Vagina (tissue), 2 donors: Measurements from ENCODE around the gene ANKRD7. TPM values are rescaled to one million over a fixed set of nuclear protein-coding genes. Genes with fewer than 3 reads are reported as not detected.

Source experiments
- DNase-seq, 2 donors: peaks; one replicate each; pipeline ENCODE4 v3.0.0-alpha.2; 2017; ENCODE audit errors: extremely low spot score in 2 of 2
- H3K27ac ChIP-seq: fragments of 200-600 bp; sonication (generic); one replicate; pipeline ENCODE4 v1.5.1; 2019
- H3K27me3 ChIP-seq: fragments of 200-600 bp; sonication (generic); one replicate; pipeline ENCODE4 v1.5.1; 2019
- H3K36me3 ChIP-seq, 2 donors: fragments of 200-600 bp; sonication (generic); one replicate each; pipeline ENCODE4 v1.5.1; 2017 to 2019
- H3K4me1 ChIP-seq: fragments of 200-600 bp; sonication (generic); one replicate; pipeline ENCODE4 v1.5.1; 2019
- H3K4me3 ChIP-seq, 2 donors: fragments of 200-600 bp; sonication (generic); 1 replicate in 1 of 2; 2 replicates in 1 of 2; pipeline ENCODE4 v1.5.1; 2016 to 2019
- H3K9me3 ChIP-seq: fragments of 200-600 bp; sonication (generic); one replicate; pipeline ENCODE4 v1.5.1; 2019
- CTCF ChIP-seq, 3 experiments: fragments of 450-650 bp in 2 of 3; fragments of 200-600 bp in 1 of 3; sonication (generic) in 1 of 3; IDR thresholded peaks; one replicate each; pipeline ENCODE4 v1.5.1; 2017 to 2019; ENCODE audit warnings: antibody characterized with exemption in 3 of 3, mild to moderate bottlenecking in 2 of 3, moderate library complexity in 2 of 3
- POLR2A ChIP-seq, 2 donors: fragments of 450-650 bp; IDR thresholded peaks; one replicate each; pipeline ENCODE4 v1.6.1; 2017; ENCODE audit warnings: antibody characterized with exemption in 2 of 2, mild to moderate bottlenecking in 2 of 2, moderate library complexity in 2 of 2
- POLR2AphosphoS5 ChIP-seq, 2 donors: sonication (generic); formaldehyde crosslinking; IDR thresholded peaks; one replicate each; pipeline ENCODE4 v1.9.0; 2017; ENCODE audit warnings: antibody characterized with exemption in 2 of 2, mild to moderate bottlenecking in 2 of 2, low read depth in 1 of 2; ENCODE audit not compliant: insufficient read depth in 1 of 2
- intact Hi-C: fragments of 100-400 bp; cut with DNase I; formaldehyde crosslinking; loops from one replicate; pipeline ENCODE4 v1.15.1; 2023
- total RNA-seq: library from RNA; depleted of rRNA; stranded (reverse); fragments of >200 nt; gene quantifications from one replicate; pipeline ENCODE4 v1.2.3, GENCODE V29; 2016

Gene ANKRD7
- total RNA-seq, 1 donor from 2014 or later: 1.5 TPM

GRCh38 chr7:118194571-118194970 is 29.9 kb upstream of the ANKRD7 start:
- DNase-seq: no peak
- no peaks in the 10 kb centered on the region for H3K4me1 ChIP-seq
- no peaks in the 10 kb centered on the region for H3K9me3 ChIP-seq
- peaks cover 0 to 15% of the 10 kb centered on the region in 2 donors for H3K36me3 ChIP-seq
- H3K27me3 ChIP-seq: no peaks in the 10 kb centered on the region
- intact Hi-C loops: no loop called here
- TF ChIP-seq POLR2AphosphoS5 (IDR thresholded peaks at IDR 0.05; ENCODE audit: insufficient read depth in 1 of 2, low read depth in 1 of 2) (no peak), POLR2A (IDR thresholded peaks at IDR 0.05) (no peak), CTCF (IDR thresholded peaks at IDR 0.05) (no peak)
- no peak overlapping the region for H3K27ac ChIP-seq
- H3K4me3 ChIP-seq: no peak overlapping the region

DNA sequence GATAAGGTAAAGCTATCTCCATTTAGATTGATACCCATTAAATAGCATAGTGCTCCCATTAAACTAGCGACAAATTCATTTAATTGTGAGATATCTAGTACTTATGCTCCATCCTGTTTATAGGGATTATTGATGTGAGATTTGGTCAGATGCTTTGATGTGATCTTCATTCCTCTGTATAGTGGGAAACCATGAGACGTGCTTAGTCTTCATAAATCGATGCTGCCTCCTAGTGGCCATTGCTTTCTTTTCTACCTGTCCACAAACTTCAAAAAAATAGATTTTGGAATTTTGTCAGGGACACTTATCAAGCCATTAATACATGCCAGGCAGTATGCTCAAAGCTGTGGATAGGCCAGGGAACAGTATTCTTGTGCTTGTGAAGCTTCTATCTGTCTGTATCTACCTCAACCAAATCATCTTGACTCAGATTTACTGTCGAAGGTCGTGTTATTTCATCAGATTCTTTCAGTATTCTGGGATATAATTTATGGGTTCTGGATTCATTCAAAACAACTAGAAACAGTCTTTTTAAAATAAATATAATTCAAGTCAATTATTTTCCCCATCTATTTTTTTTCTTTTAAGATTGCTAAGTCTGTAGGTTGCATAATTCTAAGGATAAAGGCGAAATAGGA is 28.5 kb upstream of the ANKRD7 start:
- intact Hi-C loops: no loop called here
- Histone ChIP-seq H3K4me1 (no peaks in the 10 kb centered on the region), H3K4me3 (no peak overlapping the region), H3K27me3 (no peaks in the 10 kb centered on the region), H3K27ac (no peak overlapping the region), H3K9me3 (no peaks in the 10 kb centered on the region), H3K36me3 (peaks cover 0 to 4% of the 10 kb centered on the region in 2 donors)
- TF ChIP-seq POLR2AphosphoS5 (IDR thresholded peaks at IDR 0.05; ENCODE audit: insufficient read depth in 1 of 2, low read depth in 1 of 2) (no peak), POLR2A (IDR thresholded peaks at IDR 0.05) (no peak), CTCF (IDR thresholded peaks at IDR 0.05) (peak in 2 of 3 experiments; percentile 38 to 48)
- no peak for DNase-seq

- DNase-seq: no peak
- H3K27ac ChIP-seq: no peak overlapping the region
- no peak for TF ChIP-seq POLR2AphosphoS5 (IDR thresholded peaks at IDR 0.05; ENCODE audit: insufficient read depth in 1 of 2, low read depth in 1 of 2)
- TF ChIP-seq CTCF (IDR thresholded peaks at IDR 0.05): no peak
- TF ChIP-seq POLR2A (IDR thresholded peaks at IDR 0.05): no peak
- H3K36me3 ChIP-seq: no peaks in the 10 kb centered on the region
- no peaks in the 10 kb centered on the region for H3K9me3 ChIP-seq
- no peak overlapping the region for H3K4me3 ChIP-seq
- H3K4me1 ChIP-seq: no peaks in the 10 kb centered on the region
- no peaks in the 10 kb centered on the region for H3K27me3 ChIP-seq
- intact Hi-C loops: no loop called here
These were observed 22.4 kb upstream of the ANKRD7 start for GRCh38 chr7:118202061-118202460.

DNA sequence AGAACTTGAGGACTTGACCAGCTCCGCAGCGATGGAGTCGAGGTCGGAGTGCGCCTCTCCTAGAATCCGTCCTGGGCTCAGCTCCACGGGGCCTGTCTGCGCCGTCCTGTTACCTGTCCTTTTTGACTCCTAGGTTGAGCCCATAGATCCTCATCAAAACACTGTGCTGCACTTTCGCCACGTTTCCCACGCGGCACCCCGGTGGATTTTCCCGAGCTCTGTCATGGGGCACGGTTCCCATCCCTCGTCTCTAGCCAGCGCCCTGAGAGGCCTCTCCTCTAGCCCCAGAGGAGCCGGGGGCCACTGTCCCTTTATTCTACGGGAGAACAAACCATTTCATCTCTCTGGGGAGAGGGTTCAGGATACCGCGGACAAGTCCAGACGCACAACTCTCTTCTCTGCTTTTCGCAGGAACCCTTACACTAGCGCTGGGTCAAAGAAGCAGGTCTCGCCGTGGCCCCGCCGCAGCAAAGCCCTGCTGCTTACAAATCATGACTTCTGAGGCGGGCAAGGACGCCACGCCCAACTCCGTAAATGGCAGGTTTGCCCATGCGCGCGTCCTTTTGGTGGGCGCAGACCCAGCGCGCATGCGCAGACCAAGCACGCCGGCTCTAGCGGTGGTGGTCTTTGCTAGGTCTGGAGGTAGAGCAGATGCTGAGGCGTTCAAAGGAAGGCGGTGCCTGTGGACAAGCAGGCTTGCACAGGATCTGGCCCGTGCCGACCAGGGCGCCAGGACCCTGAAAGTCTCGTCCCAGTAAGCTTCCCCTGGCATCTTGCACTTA is 10.3 kb upstream of the ANKRD7 start:
- intact Hi-C loops: no loop called here
- H3K27ac ChIP-seq: peak overlapping the region; percentile 23
- H3K36me3 ChIP-seq: no peaks in the 10 kb centered on the region
- TF ChIP-seq POLR2AphosphoS5 (IDR thresholded peaks at IDR 0.05; ENCODE audit: insufficient read depth in 1 of 2, low read depth in 1 of 2) (peak in 1 of 2 donors; percentile 43), CTCF (IDR thresholded peaks at IDR 0.05) (no peak), POLR2A (IDR thresholded peaks at IDR 0.05) (no peak)
- peaks cover 14% of the 10 kb centered on the region for H3K4me1 ChIP-seq
- peak overlapping the region; percentile 51 to 58 for H3K4me3 ChIP-seq
- no peaks in the 10 kb centered on the region for H3K9me3 ChIP-seq
- no peaks in the 10 kb centered on the region for H3K27me3 ChIP-seq
- no peak for DNase-seq

- H3K9me3 ChIP-seq: no peaks in the 10 kb centered on the region
- TF ChIP-seq POLR2A (IDR thresholded peaks at IDR 0.05) (no peak), CTCF (IDR thresholded peaks at IDR 0.05) (no peak), POLR2AphosphoS5 (IDR thresholded peaks at IDR 0.05; ENCODE audit: insufficient read depth in 1 of 2, low read depth in 1 of 2) (no peak)
- no peaks in the 10 kb centered on the region for H3K36me3 ChIP-seq
- peaks cover 14% of the 10 kb centered on the region for H3K4me1 ChIP-seq
- H3K27ac ChIP-seq: peak overlapping the region; percentile 12
- no peaks in the 10 kb centered on the region for H3K27me3 ChIP-seq
- intact Hi-C loops: no loop called here
- DNase-seq: no peak
- peak overlapping the region; percentile 51 to 58 for H3K4me3 ChIP-seq
These were observed 9.7 kb upstream of the ANKRD7 start for GRCh38 chr7:118214833-118215182.
